ENCODE measurements around the gene OR56A3.

OR56A3 gene

DNA sequence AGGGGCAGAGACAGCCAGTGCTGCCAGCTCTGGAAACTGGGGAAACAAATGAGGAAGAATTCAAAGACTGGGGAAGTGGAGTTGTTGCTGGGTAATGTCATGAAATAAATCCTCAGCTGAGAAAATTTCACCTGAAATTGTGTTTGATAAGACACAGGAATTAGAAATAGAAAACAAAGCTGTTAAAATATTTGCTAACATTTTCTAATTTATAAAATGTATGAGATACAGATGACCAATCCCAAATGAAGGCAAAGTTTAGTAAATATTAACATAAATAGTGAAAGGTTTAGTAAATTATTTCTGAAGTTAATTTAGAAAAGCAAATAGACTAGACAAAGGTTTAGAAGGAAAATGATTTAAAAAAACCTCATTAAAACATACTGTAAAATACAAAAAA lies 26.3 kb downstream of the OR56A3 start, which contains the start of gene OR56A5:
OR56A5 (minus strand) TSS at position 101 of the 400 bp plus-strand sequence; CDS start at position 101, 0 bp downstream.
- no peak for DNase-seq (ENCODE audit: insufficient read length, low spot score)
- FAIRE-seq: no peak
- TF ChIP-seq, protein P1, sequence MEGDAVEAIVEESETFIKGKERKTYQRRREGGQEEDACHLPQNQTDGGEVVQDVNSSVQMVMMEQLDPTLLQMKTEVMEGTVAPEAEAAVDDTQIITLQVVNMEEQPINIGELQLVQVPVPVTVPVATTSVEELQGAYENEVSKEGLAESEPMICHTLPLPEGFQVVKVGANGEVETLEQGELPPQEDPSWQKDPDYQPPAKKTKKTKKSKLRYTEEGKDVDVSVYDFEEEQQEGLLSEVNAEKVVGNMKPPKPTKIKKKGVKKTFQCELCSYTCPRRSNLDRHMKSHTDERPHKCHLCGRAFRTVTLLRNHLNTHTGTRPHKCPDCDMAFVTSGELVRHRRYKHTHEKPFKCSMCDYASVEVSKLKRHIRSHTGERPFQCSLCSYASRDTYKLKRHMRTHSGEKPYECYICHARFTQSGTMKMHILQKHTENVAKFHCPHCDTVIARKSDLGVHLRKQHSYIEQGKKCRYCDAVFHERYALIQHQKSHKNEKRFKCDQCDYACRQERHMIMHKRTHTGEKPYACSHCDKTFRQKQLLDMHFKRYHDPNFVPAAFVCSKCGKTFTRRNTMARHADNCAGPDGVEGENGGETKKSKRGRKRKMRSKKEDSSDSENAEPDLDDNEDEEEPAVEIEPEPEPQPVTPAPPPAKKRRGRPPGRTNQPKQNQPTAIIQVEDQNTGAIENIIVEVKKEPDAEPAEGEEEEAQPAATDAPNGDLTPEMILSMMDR (IDR thresholded peaks at IDR 0.05; ENCODE audit: insufficient read depth, missing control alignments): no peak

GRCh38 chr11:5973530-5973929 lies 31.5 kb downstream of the OR56A3 start:
- DNase-seq (ENCODE audit: insufficient read length, low spot score) (no peak), FAIRE-seq (no peak)
- TF ChIP-seq, protein P1 (IDR thresholded peaks at IDR 0.05; ENCODE audit: insufficient read depth, missing control alignments): no peak

DNA sequence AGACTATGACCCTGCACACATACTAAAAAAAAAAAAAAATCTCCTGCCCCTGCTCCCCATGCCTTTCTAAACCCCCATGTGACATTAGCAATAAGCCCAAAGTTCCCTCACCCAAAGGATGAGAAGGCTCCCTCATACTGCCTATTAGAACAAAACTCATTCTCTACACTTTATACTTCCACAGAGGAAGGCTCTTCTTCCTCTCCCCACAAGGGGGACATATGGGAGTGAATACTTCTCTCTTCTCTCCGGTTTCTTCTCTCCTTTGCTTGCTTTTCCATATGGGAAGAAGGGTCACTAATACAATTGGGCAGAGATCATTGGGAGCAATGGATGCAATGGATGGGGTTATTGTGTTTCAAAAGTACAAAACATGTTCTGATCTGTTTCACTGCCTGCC lies 41.4 kb downstream of the OR56A3 start:
- TF ChIP-seq, protein P1 (IDR thresholded peaks at IDR 0.05; ENCODE audit: insufficient read depth, missing control alignments): no peak
- FAIRE-seq: no peak

DNA sequence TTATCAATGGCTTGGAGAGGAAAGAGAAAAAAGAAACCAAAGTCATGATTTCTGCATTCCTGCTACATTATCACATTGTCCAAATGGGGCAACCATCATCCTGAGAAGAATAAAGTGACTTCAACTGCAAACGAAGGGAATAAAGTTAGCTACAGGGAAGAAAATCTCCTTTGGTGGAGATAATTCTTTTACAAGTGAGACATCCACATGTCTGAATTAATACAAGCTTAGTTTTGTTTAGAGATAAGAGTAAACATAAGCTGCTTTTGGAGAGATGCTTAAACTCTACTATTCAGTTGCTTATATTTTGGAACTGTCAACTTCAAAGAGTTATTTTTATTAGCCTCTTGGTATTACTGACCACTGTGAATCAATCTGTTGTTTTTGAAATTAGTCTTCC lies 44.8 kb downstream of the OR56A3 start, which contains the start of gene OR52L1:
OR52L1 (minus strand) TSS at position 101 of the 400 bp plus-strand sequence; CDS start at position 46, 55 bp downstream.
- TF ChIP-seq, protein P1 (IDR thresholded peaks at IDR 0.05; ENCODE audit: insufficient read depth, missing control alignments): no peak
- FAIRE-seq: no peak
- DNase-seq (ENCODE audit: insufficient read length, low spot score): no peak

More for the DNA sequence above, 41.4 kb downstream of the OR56A3 start:
- DNase-seq (ENCODE audit: insufficient read length, low spot score): no peak

DNA sequence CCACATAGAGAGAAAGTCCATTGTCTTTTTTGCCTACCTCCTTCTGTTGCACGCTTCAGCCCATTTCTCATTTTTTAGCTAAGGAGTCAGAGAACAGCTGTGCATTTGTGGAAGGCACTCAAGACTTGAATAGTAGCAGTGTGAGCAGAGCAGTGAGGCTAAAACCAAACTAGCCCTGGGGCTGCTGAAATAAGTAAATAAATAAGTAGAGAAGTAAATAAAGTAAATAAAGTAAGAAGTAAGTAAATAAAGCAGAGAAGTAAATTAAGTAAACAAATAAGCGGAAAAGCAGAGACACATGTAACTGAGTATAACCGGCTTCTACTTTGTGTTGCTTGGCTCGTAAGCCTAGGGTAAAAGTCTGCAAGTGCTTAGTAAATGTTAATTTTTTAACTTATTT lies 47.2 kb downstream of the OR56A3 start:
- TF ChIP-seq, protein P1 (IDR thresholded peaks at IDR 0.05; ENCODE audit: insufficient read depth, missing control alignments): no peak
- DNase-seq (ENCODE audit: insufficient read length, low spot score) (no peak), FAIRE-seq (no peak)

- DNase-seq (ENCODE audit: insufficient read length, low spot score) (no peak), FAIRE-seq (no peak)
- TF ChIP-seq, protein P1 (IDR thresholded peaks at IDR 0.05; ENCODE audit: insufficient read depth, missing control alignments): no peak
These were observed 50.1 kb downstream of the OR56A3 start for GRCh38 chr11:5992150-5992549.

- DNase-seq (ENCODE audit: insufficient read length, low spot score) (no peak), FAIRE-seq (no peak)
- TF ChIP-seq, protein P1 (IDR thresholded peaks at IDR 0.05; ENCODE audit: insufficient read depth, missing control alignments): peak; percentile 31
These were observed 50.7 kb downstream of the OR56A3 start for GRCh38 chr11:5992604-5993251.
